Ishikawa (cell line): Measurements from ENCODE around the gene COL9A1.

ENCODE experiments used
- CEBPB ChIP-seq: IDR thresholded peaks from 2 replicates; pipeline ENCODE4 v1.6.1; 2012
- CREB1 ChIP-seq: IDR thresholded peaks from 2 replicates; pipeline ENCODE4 v1.6.1; 2012; ENCODE audit warnings: low read depth
- EP300 ChIP-seq: IDR thresholded peaks from 2 replicates; pipeline ENCODE4 v1.6.1; 2012; ENCODE audit warnings: borderline replicate concordance
- FOXM1 ChIP-seq: IDR thresholded peaks from 2 replicates; pipeline ENCODE4 v1.6.1; 2012; ENCODE audit warnings: low read depth, borderline replicate concordance
- MAX ChIP-seq: IDR thresholded peaks from 2 replicates; pipeline ENCODE4 v1.6.1; 2012
- NFIC ChIP-seq: IDR thresholded peaks from 2 replicates; pipeline ENCODE4 v1.6.1; 2012
- RAD21 ChIP-seq: IDR thresholded peaks from 2 replicates; pipeline ENCODE4 v1.6.1; 2012; ENCODE audit warnings: low read depth
- TCF12 ChIP-seq: IDR thresholded peaks from 2 replicates; pipeline ENCODE4 v1.6.1; 2012; ENCODE audit warnings: low read depth
- TEAD4 ChIP-seq: IDR thresholded peaks from 2 replicates; pipeline ENCODE4 v1.6.1; 2012
- USF1 ChIP-seq: IDR thresholded peaks from 2 replicates; pipeline ENCODE4 v1.6.1; 2012

The COL9A1 gene

GRCh38 chr6:70171236-70171635, 131.6 kb downstream of the COL9A1 start:
- TF ChIP-seq MAX (no peak), TCF12 (no peak), TEAD4 (no peak), USF1 (no peak), CREB1 (no peak), CEBPB (no peak), RAD21 (no peak), FOXM1 (no peak)

- no peak for TF ChIP-seq USF1
- no peak for TF ChIP-seq MAX
- no peak for TF ChIP-seq NFIC
- TF ChIP-seq EP300, result no peak
Observed at GRCh38 chr6:70168681-70169377, 134.1 kb downstream of the COL9A1 start.
